Neutrophil (primary cell): ENCODE measurements around the gene TSPAN4.

Experiments
- H3K27ac ChIP-seq: fragments of 200-600 bp; sonication (generic); 2 replicates; pipeline ENCODE4 v1.5.1; 2016; ENCODE audit warnings: mild to moderate bottlenecking, moderate library complexity
- H3K27me3 ChIP-seq: fragments of 200-600 bp; sonication (generic); 2 replicates; pipeline ENCODE4 v1.6.0; 2016; ENCODE audit warnings: mild to moderate bottlenecking
- H3K36me3 ChIP-seq: fragments of 200-600 bp; sonication (generic); 2 replicates; pipeline ENCODE4 v1.5.1; 2017
- H3K4me1 ChIP-seq, 2 experiments: fragments of 200-600 bp in 1 of 2; sonication (generic) in 1 of 2; 1 replicate in 1 of 2; 2 replicates in 1 of 2; pipeline versions ENCODE4 v1.5.1 to v1.6.1; 2013 to 2016; ENCODE audit warnings: low read depth in 1 of 2, low read length in 1 of 2, mild to moderate bottlenecking in 1 of 2, moderate library complexity in 1 of 2; ENCODE audit not compliant: control insufficient read depth in 1 of 2, insufficient read depth in 1 of 2
- H3K4me3 ChIP-seq, 2 experiments: fragments of 200-600 bp in 1 of 2; sonication (generic) in 1 of 2; 1 replicate in 1 of 2; 2 replicates in 1 of 2; pipeline ENCODE4 v1.5.1; 2013 to 2016; ENCODE audit warnings: low read depth in 1 of 2, low read length in 1 of 2, mild to moderate bottlenecking in 1 of 2, moderate library complexity in 1 of 2
- H3K9me3 ChIP-seq: fragments of 200-600 bp; sonication (generic); 2 replicates; pipeline ENCODE4 v1.5.1; 2016
- TF ChIP-seq, protein P1 (sequence below): fragments of 200-600 bp; sonication (generic); IDR thresholded peaks from 2 replicates; pipeline ENCODE4 v1.5.1; 2016; ENCODE audit warnings: antibody characterized with exemption

The TSPAN4 gene

GRCh38 chr11:899724-900123, 57.1 kb downstream of the TSPAN4 start:
- H3K4me1 ChIP-seq, result no peaks in the 10 kb centered on the region
- no peak overlapping the region for H3K27ac ChIP-seq
- no peaks in the 10 kb centered on the region for H3K27me3 ChIP-seq
- TF ChIP-seq, protein P1, sequence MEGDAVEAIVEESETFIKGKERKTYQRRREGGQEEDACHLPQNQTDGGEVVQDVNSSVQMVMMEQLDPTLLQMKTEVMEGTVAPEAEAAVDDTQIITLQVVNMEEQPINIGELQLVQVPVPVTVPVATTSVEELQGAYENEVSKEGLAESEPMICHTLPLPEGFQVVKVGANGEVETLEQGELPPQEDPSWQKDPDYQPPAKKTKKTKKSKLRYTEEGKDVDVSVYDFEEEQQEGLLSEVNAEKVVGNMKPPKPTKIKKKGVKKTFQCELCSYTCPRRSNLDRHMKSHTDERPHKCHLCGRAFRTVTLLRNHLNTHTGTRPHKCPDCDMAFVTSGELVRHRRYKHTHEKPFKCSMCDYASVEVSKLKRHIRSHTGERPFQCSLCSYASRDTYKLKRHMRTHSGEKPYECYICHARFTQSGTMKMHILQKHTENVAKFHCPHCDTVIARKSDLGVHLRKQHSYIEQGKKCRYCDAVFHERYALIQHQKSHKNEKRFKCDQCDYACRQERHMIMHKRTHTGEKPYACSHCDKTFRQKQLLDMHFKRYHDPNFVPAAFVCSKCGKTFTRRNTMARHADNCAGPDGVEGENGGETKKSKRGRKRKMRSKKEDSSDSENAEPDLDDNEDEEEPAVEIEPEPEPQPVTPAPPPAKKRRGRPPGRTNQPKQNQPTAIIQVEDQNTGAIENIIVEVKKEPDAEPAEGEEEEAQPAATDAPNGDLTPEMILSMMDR, result no peak
- H3K36me3 ChIP-seq, result peaks cover 65% of the 10 kb centered on the region
- H3K9me3 ChIP-seq, result no peaks in the 10 kb centered on the region
- H3K4me3 ChIP-seq, result no peak overlapping the region

DNA sequence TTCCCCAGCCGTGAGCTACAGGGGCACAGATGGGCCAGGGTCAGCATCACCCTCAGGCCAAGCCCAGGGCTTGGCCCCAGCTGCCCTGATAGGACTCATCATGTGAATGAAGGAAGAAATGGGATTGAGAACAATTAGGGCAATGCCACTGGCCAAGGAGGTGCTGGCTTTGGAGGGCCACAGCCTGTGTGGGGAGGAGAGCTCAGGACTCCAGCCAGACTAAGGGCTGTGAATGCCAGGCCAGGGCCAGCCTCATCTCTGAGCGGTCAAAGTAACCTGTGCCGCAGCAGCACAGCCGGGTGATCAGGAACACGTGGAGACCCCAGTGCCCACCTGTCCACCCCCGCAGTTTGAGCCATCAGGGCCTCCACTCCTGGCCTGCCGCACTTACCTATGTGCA, 57.9 kb downstream of the TSPAN4 start:
- Histone ChIP-seq H3K4me1 (no peaks in the 10 kb centered on the region), H3K27me3 (no peaks in the 10 kb centered on the region), H3K4me3 (no peak overlapping the region), H3K9me3 (no peaks in the 10 kb centered on the region), H3K27ac (no peak overlapping the region), H3K36me3 (peaks cover 65% of the 10 kb centered on the region)
- TF ChIP-seq, protein P1, result no peak

DNA sequence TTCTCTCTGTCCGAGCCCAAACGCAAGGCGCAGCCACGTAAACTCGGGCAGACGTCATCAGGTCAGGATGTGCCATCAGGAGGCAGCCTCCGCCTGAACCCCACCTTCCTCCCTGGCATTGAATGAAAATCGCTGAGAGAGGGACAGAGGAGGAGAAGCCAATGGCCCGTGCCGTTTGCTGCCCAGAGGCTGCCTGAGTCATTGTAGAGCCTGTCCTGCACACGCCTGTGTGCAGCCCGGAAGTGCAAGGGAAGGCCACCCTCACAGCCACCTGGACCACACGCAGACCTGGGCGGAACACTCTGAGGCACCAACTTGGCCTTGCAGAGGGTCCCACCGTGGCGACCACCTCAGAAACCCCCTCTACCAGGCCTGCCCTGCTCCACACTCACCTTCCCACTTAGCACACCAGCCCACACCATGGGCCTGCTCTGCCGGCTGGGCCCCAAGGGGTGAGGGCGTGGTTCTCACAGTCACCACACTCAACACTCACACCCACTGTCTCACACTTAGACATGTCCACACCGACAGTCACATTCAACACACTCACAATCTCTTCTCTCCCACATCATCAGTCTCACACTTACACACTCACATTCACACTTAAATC, 58.9 kb downstream of the TSPAN4 start:
- H3K36me3 ChIP-seq, result peaks cover 65% of the 10 kb centered on the region
- TF ChIP-seq, protein P1, result no peak
- H3K4me1 ChIP-seq, result no peaks in the 10 kb centered on the region
- H3K4me3 ChIP-seq, result no peak overlapping the region
- H3K9me3 ChIP-seq, result no peaks in the 10 kb centered on the region
- H3K27me3 ChIP-seq, result no peaks in the 10 kb centered on the region
- no peak overlapping the region for H3K27ac ChIP-seq

DNA sequence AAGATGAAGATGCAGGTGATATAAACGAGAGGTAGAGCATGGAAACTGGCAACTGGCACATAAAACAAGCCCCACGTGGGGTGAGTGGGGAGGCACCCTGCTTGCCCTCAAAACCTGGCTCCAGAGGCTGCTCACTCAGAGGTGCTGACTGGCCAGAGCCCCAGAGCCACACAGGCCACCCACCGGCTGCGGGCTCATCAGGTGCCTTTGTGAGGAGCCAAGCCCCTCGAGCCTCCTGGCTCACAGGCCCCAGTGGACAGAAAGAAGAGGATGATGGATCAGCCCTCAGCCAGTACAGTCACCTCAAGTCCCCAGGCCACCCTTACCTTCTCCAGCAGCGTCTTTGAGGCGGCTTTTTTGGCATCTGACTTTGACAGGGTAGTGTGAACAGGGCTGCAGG, 61.7 kb downstream of the TSPAN4 start:
- Histone ChIP-seq H3K36me3 (peaks cover 50% of the 10 kb centered on the region), H3K27me3 (no peaks in the 10 kb centered on the region), H3K9me3 (no peaks in the 10 kb centered on the region), H3K4me1 (no peaks in the 10 kb centered on the region), H3K27ac (no peak overlapping the region), H3K4me3 (no peak overlapping the region)
- TF ChIP-seq, protein P1, result no peak

DNA sequence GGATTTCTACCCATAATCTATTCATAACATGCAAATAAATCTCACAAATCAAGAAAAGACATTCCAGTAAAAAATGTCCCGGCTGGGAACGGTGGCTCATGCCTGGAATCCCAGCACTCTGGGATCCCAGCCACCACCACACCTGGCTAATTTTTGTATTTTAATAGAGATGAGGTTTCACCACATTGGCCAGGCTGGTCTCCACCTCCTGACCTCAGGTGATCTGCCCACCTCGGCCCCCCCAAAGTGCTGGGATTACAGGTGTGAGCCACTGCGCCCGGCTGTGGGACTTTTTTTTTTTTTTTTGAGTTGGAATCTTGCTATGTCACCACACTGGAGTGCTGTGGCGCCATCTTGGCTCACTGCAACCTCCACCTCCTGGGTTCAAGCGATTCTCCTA, 63.3 kb downstream of the TSPAN4 start:
- H3K27me3 ChIP-seq, result no peaks in the 10 kb centered on the region
- no peak overlapping the region for H3K4me3 ChIP-seq
- no peaks in the 10 kb centered on the region for H3K9me3 ChIP-seq
- H3K36me3 ChIP-seq, result peaks cover 34% of the 10 kb centered on the region
- TF ChIP-seq, protein P1, result no peak
- peaks cover 9% of the 10 kb centered on the region in 2 experiments for H3K4me1 ChIP-seq
- H3K27ac ChIP-seq, result no peak overlapping the region
